Activated T-cell treated with anti-CD3 and anti-CD28 coated beads for 24 hours (primary cell): ENCODE data around the gene LPAR3.
A peak's percentile ranks its signal among the peaks of the same experiment; 100 is the strongest.

Experiments
- DNase-seq: peaks from one replicate; pipeline ENCODE4 v3.0.0-alpha.2; 2020; ENCODE audit warnings: low read depth

The LPAR3 gene

GRCh38 chr1:84774669-84775534 is 118.1 kb downstream of the LPAR3 start:
- no peak for DNase-seq

GRCh38 chr1:84773933-84774497 is 119.0 kb downstream of the LPAR3 start:
- DNase-seq, result no peak

- no peak for DNase-seq
Observed at GRCh38 chr1:84773195-84773594, 119.8 kb downstream of the LPAR3 start.

GRCh38 chr1:84772428-84772943 is 120.5 kb downstream of the LPAR3 start:
- peak; percentile 59 for DNase-seq

- no peak for DNase-seq
Observed at GRCh38 chr1:84771895-84772294, 121.1 kb downstream of the LPAR3 start.

- no peak for DNase-seq
Observed at GRCh38 chr1:84770481-84770880, 122.5 kb downstream of the LPAR3 start.

- no peak for DNase-seq
Observed at GRCh38 chr1:84769636-84770035, 123.4 kb downstream of the LPAR3 start.

- DNase-seq, result no peak
Observed at GRCh38 chr1:84768634-84769033, 124.4 kb downstream of the LPAR3 start.

- DNase-seq, result no peak
Observed at GRCh38 chr1:84763912-84764680, 128.9 kb downstream of the LPAR3 start.

GRCh38 chr1:84762664-84763063 is 130.3 kb downstream of the LPAR3 start:
- DNase-seq, result no peak
